UCSD-AML1 (cell line): ENCODE results near the gene CHRFAM7A.
"Not testable (repeated sequence)": the region's sequence is repeated elsewhere in the genome, so short reads cannot be mapped to it uniquely, and the experiment has no call there.

ENCODE experiments used
- DNase-seq: peaks from one replicate; lab custom pipeline; 2025; ENCODE audit not compliant: unreplicated experiment; lab: John Stamatoyannopoulos, UW

The CHRFAM7A gene

DNA sequence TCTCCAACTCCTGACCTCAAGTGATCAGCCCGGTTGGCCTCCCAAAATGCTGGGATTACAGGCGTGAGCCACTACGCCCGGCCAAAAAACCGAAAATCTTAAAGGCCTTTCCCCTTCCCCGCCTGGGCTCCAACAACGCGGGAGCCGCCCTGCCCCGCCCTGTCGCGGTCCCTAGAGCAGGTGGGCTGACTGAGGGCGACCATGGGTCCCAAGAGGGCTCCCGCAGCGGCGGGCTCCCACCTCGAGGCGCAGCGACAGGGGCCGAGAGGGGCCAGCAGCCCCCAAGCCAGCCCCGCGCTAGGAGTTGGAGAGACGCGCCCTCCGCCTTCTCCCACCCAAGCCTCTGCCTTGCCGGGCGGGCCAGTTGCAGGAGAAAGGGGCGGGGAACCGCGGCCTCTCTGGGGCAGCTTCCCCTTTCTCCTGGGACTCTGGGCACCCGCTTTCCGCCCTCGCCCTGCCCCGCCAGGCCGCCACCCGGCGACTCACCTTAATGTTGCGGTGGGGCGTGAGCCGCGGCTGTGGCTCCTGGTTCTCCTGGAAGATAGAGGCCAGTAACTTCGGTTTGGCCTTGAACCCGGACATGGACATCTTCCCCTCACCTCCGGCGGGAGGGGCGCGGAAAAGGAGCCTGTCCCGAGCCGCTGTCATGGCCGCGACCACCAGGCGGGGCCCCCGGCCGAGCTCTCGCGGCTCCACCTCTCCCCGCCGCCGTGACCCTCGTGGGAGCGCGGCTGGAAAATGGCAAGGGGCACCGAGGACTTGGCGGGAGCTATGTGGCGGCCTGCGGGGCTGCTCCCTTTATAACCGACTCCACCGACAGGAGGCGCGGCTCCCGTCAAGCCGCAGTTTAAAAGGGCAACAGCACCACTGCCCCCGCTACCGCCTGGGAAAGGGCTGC is at the start of gene CHRFAM7A:
CHRFAM7A (minus strand) TSS at position 775 of the 898 bp plus-strand sequence. CDS start 10,189 bp downstream, outside the sequence.
- not testable (repeated sequence) for DNase-seq

DNA sequence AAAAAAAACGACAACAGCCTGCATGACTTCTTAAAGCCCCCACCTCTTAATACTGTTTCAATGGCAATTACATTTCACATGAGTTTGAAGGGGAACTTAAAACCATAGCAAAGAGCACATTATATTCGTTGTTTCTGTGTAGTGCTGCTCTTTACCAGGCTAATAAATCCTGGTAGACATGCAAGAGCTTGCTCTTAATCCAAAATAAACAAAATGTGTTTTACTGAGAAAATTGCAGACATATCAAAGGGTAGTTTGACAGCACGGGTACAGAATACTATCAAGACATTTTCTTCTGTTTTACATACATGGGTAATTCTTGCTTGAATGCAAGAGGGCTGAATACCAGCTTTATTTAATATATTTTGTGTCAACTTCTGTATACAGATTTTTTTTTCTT is 45.0 kb upstream of the CHRFAM7A start:
- not testable (repeated sequence) for DNase-seq

DNA sequence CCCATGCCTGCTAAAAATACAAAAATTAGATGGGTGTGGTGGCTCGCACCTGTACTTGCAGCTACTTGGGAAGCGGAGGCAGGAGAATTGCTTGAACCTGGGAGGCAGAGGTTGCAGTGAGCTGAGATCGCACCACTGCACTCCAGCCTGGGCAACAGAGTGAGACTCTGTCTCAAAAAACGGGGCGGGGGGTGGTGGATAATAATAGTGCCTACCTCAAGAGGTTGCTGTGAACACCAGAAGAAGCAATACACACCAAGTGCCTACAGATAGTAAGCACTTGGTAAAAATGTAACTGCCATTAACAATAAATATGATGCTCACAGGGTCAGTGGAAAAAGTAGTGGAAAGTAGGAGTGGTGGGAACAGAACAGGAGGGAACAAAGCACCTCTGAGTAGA is 42.5 kb upstream of the CHRFAM7A start:
- not testable (repeated sequence) for DNase-seq

DNA sequence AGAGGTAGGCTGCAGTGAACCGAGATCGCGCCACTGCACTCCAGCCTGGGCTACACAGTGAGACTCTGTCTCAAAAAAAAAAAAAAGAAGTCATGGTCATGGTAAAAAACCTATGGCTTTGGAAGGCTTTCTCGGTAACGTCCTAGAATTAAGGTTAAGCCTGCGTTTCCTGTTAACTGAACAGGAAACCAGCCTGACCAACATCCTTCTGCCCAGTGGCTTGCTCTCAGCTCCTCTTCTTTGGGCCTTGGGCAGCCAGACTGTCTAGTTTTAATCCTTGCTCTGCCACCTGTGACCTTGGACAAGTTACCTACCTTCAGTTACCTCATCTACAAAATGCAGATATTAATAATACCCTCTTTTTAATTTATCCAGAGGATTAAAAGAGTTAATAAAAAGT is 27.4 kb upstream of the CHRFAM7A start:
- not testable (repeated sequence) for DNase-seq

DNA sequence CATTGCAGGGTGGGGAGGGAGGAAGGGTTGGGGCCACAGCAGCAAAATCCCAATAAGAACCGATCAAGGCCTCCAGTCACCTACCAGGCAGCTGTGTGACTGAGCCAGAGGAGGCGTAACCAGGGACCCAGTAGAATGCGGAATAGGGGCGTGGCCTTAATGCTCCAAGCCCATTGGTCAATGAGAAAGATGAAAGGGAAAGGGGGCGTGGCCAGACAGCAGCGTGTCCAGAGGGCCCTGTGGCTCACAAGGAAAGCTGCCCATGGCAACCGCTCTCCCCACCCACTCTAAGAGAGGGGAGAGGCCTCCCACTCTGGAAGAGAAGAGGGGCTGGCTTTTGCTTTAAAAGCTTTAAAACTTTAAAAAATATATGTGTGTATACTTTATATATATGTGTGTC is 20.8 kb upstream of the CHRFAM7A start, which contains the start of gene GOLGA8R:
GOLGA8R (minus strand) TSS at position 101 of the 400 bp plus-strand sequence; CDS start at position 3, 98 bp downstream.
- DNase-seq = not testable (repeated sequence)

DNA sequence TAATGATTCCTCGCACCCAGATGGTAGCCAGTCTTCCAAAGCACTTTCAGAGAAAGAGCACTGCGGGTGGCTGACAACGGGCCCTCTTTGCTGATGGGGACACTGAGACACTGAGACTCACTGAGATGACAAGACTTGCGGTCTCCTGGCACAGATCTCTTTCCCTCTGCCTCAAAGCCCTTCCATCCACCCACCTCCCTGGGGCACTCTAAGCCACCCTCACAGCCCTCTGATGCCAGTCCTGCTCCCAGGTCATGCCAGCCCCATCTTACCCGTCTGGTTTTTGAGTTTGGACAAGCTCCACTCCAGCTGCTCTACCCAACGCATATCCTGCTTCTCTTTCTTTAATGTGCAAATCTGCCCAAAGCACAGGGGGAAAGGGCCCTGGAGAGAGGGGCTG is 14.3 kb upstream of the CHRFAM7A start:
- not testable (repeated sequence) for DNase-seq

DNA sequence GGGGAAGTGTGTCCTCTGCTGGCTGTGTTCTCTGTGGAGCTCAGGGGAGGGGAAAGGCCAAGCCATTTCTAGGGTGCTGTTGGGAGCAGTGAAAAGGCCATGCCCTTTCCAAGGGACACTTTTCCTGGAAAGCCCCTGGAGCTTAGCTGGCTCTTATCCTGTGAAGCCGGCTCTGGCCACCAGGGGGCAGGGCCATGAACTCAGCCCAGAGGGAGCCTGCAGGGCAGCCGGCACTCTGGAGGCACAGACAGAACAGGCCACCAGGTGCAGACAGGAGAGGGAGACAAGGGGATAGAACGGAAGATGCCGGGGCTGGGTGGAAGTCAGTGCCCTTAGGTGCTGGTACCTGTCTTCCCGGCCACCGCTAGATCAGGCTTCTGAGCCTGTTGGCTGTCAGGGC is 5.6 kb upstream of the CHRFAM7A start:
- not testable (repeated sequence) for DNase-seq

DNA sequence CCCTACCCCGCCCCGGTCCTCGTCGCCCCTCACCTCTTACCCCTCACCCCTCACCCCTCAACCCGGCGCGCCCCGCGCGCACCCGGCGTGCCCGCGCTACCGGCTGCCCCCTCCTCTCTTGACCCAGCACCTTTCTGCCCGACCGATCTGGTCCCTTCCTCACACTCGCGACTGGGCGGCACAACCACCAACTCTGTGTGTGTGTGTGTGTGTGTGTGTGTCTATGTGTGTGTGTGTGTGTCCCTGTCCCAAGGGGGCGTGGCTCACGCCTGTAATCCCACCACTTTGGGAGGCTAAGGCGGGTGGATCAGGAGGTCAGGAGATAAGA is 288 bp upstream of the CHRFAM7A start:
- not testable (repeated sequence) for DNase-seq

DNA sequence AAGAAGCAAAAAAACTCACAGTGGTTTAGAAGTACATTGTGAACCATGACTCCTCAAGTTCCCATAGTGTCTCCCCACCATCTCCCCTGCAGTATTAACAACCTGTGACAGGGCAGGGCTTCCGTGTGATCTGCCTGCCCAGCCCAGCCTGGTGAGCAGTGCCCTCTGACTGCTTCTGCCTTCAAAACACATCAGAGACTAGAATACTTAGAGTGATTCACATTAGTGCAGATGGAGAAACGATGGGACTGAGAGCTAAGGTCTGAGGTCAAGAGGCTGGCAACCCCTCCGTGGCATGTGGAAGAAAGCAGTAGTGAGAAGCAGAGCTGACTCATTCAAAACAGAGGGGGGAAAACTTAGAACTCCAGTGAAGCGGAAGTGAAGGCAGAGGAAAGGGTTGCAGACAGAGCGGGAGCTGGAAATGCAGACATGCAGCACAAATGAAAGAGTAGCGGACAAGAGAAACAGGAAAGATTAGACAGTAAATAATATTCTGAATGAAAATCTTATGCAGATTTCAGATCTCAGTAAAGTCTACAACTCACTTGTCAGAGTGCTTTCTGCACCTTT is 6.9 kb downstream of the CHRFAM7A start:
- not testable (repeated sequence) for DNase-seq

DNA sequence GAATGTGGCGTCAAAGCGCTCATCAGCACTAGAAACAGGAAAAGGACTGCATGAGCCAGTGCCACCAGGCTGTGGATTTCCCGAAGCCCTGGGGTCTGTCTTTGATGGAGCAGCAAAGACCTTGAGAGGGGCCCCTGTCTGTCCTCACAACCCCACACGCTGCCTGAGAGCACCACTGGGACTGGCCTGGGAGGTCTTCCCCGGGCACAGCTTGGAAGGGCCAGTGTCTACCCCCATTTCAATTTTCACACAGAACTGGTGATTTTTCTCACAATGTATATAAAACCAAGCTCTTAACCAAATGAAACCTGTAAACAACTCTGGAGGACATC is 16.3 kb downstream of the CHRFAM7A start:
- DNase-seq = not testable (repeated sequence)

DNA sequence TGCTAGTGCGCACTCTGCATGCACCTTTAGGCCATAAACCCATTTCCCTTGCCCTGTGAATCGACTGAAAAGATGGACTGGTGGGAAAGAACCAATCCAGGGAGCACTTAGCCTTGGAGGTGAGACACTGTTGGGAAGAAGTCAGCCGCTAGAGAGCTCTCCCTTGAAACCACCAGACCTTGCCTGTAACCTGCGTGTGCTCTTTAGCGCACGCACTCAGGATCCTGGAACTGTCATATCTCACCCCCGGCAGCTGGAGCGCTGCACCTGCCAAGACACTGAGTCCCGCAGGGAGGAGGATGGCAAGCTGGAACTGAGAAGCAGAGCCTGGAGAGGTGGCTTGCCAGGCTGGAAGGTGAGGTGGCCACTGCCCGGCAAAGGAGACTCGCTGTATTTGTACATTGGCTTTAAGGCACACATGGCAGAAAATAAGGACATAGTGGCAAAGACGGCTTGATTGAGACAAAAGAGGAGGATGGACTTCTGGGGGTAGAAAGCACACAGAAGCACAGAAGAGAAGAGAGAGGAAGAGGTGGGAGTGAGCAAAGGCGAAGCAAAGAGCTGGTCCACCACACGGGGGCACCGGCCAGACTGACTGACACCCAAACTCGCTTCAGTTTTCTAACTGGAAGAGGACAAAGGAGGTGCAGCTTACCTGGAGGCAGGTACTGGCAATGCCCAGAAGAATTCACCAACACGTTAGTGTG is 16.8 kb downstream of the CHRFAM7A start:
- DNase-seq = not testable (repeated sequence)

DNA sequence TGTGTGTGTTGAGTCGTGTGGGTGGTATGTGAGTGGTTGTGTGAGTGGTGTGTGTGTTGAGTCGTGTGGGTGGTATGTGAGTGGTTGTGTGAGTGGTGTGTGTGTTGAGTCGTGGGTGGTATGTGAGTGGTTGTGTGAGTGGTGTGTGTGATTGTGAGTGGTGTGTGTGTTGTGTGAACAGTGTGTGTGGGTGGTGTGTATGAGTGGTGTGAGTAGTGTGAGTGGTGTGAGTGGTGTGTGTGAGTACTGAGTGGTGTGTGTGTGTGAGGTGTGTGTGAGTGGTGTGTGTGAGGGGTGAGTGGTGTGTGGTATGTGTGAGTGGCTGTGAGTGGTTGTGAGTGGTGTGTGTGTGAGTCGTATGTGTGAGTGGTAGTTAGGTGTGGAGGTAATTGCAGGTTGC is 17.5 kb downstream of the CHRFAM7A start:
- not testable (repeated sequence) for DNase-seq

DNA sequence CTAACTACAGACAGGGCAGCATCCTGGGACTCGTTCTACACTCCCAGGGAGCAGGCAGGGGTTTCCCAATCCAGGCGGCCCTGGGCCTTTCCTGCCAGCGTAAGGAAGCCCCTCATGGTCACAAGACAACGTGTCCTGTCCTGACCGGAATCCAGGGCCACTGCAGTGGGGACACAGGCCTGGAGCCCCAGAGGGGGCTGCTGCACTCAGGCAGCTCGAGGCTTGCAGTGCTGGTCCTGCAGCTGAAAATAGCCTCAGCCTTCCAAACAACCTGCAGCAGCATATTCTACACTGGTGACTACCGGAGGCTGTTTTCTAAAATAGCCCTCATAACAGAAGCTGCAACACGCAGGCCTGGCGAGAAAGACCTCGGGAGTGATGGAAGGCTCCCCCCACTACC is 18.5 kb downstream of the CHRFAM7A start:
- not testable (repeated sequence) for DNase-seq

DNA sequence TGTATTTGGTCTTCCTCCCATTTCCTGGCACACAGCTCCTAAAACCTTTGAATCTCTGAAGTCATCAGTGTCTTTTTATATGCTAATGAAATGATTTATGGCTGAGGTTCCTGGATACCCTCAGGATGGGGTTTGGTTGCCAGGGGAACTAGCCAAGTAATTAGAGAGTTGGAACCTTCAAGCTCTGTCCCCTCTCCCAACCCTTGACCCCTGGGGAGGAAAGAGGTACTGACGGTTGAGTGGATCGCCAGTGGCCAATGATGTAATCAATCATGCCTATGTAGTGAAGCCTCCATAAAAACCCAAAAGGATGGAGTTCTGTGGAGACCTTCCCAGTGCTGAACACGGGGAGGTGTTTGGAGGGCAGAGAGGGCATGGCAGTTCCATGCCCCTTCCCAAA is 25.1 kb downstream of the CHRFAM7A start:
- DNase-seq = not testable (repeated sequence)

DNA sequence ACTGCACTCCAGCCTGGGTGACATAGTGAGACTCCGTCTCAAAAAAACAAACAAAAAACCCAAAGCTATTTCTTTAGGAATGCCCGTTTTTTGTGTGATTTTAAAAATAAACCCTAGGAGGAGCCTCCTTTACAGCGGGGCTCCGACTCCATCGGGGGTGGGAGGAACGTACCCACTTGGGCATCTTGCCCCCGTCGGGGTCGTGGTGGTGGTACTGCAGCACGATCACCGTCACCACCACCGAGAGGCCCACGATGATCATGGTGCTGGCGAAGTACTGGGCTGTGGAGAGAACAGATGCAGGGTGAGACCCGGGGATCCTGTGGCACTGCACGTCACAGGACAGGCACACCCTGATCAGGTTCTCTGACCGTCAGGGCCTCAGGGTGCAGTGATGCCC is 26.1 kb downstream of the CHRFAM7A start:
- DNase-seq = not testable (repeated sequence)

DNA sequence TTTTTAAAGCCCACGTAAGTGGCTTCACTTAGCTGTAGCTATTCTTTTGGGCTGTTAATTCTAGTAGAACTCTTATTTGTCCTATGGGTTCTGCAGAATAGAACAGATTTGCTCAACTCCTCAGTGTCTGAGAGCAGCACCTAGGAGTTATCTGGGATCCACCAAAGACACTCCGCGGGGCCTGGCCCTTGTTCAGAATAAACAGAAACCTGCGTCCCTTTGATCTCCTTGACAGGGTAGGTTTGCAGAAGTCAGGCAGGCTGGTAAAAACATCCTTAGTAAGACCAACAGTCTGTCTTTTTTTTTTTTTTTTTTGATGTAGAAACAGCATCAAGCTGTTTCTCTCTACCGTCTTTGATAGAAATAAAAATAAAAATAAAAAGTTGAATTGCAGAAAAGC is 31.9 kb downstream of the CHRFAM7A start:
- not testable (repeated sequence) for DNase-seq

DNA sequence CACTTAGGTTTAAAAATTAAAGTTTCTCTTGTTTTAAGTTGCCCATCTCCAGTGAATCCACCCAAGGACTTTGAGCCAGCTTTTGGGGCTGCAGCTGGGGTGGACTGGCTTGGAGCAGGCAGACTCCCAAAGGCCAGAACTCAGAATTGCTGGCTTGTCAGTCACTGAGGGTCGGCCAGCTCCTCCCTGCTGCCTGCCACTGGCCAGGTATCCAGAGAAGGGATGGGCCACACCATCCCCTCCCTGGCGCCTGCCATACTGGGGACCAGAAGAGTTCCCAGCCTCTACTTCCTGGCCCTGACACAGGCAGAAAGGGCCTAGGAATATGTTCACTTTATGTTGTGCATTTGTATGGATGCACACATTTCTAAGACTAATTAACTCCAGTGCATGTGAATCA is 32.4 kb downstream of the CHRFAM7A start:
- DNase-seq = not testable (repeated sequence)

DNA sequence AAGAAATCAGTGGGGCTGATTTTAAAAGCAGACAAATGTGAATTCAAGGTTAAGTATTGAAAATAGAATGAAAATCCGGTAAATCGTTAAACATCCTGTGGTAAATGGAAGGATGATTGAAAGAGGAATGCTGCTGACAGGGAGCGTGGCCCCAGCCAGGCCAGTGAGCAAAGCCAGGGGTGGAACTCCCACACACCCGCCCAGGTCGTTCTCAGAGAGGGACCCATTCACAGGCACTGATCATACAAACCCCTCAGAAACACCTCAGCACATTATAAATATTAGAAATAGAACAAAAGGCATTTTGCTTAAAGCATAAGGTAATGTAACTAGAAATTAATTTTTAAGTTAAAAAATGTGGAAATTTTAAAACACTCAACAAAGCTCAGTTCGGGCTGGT is 38.3 kb downstream of the CHRFAM7A start:
- DNase-seq = not testable (repeated sequence)

DNA sequence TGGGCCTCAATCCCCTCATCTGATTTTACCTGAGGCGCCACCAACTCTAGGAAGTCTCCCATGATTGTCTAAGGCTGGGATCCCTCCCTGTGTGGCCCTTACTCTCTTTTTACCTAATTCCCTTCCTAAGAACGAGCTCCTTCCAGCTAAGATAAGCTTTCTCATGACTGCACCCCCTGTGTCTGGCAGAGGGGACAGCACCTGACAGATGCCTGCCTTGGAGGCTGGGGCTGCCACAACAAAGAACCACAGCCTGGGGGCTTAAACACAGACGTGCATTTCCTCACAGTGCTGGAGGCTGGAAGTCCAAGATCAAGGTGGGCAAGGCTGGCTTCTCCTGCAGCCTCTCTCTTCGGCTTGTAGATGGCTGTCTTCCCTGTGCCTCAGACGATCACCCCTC is 43.5 kb downstream of the CHRFAM7A start:
- DNase-seq = not testable (repeated sequence)

DNA sequence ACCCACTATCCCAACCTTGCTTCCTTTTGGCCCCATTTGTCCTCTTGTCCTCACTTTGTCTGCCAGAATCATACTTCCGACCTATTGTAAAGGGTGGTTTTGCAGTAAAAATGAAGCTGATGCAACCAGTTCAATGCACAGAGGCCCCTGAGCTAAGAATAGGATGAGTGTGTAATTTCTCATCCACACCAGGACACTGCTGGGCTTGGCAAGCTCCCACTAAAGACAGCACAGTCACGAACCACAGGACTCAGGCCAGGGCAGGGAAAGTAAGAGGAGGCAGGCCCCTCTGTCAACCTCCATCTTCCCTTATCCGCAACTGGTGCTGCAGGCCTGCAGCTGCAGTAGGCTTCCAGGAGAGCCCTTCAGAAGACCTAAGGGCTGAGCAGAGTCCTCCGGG is 56.8 kb downstream of the CHRFAM7A start:
- not testable (repeated sequence) for DNase-seq

DNA sequence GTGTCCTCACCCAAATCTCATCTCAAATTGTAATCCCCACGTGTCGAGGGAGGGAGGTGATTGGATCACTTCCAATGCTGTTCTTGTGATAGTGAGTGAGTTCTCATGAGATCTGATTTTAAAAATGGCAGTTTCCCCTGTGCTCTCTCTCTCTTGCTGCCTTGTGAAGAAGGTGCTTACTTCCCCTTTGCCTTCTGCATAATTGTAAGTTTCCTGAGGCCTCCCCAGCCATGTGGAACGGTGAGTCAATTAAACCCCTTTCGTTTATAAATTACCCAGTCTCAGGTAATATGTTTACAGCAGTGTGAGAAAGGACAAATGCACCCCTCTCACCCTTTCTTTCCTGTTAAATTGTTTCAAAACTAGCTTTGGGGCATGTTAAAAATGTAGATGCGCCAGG is 59.2 kb downstream of the CHRFAM7A start:
- not testable (repeated sequence) for DNase-seq

DNA sequence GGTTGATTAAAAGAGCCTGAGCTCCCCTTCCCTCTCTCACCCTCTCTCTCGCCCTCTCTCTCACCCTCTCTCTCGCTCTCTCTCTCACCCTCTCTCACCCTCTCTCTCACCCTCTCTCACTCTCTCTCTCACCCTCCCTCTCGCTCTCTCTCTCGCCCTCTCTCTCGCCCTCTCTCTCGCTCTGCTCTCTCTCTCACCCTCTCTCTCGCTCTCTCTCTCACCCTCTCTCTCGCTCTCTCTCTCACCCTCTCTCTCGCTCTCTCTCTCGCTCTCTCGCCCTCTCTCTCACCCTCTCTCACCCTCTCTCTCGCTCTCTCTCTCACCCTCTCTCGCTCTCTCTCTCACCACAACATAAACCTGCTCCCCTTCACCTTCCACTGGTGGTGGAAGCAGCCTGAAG is 67.2 kb downstream of the CHRFAM7A start:
- not testable (repeated sequence) for DNase-seq
